Liver (tissue), 9 donors: ENCODE measurements around the gene GTF3C5. TPM values are rescaled to one million over a fixed set of nuclear protein-coding genes. Genes with fewer than 3 reads are reported as not detected.

Experiments
- DNase-seq: peaks from one replicate; pipeline ENCODE4 v3.0.0-alpha.2; 2017; ENCODE audit warnings: low spot score
- H3K27ac ChIP-seq, 2 donors: one replicate each; pipeline ENCODE4 v1.7.0; 2013; ENCODE audit warnings: inconsistent platforms in 2 of 2, low read length in 2 of 2, control low read depth in 1 of 2, low read depth in 1 of 2, mild to moderate bottlenecking in 1 of 2
- H3K27me3 ChIP-seq, 4 donors: one replicate each; pipeline versions ENCODE4 v1.6.1 to v1.7.0; 2013; ENCODE audit warnings: low read length in 3 of 4, inconsistent platforms in 1 of 4, mild to moderate bottlenecking in 1 of 4, moderate library complexity in 1 of 4; ENCODE audit not compliant: control insufficient read depth in 4 of 4, insufficient read depth in 4 of 4
- H3K36me3 ChIP-seq, 4 donors: one replicate each; pipeline versions ENCODE4 v1.6.1 to v1.7.0; 2013; ENCODE audit warnings: low read length in 3 of 4, mild to moderate bottlenecking in 3 of 4, low read depth in 1 of 4, moderate library complexity in 1 of 4; ENCODE audit not compliant: control insufficient read depth in 4 of 4, insufficient read depth in 3 of 4
- H3K4me1 ChIP-seq, 4 donors: one replicate each; pipeline versions ENCODE4 v1.6.1 to v1.7.0; 2013; ENCODE audit warnings: low read length in 3 of 4, mild to moderate bottlenecking in 3 of 4, moderate library complexity in 1 of 4; ENCODE audit not compliant: control insufficient read depth in 4 of 4, insufficient read depth in 4 of 4
- H3K4me3 ChIP-seq, 3 donors: one replicate each; pipeline versions ENCODE4 v1.6.1 to v1.7.0; 2013; ENCODE audit warnings: low read length in 3 of 3, control low read depth in 1 of 3, low read depth in 1 of 3, mild to moderate bottlenecking in 1 of 3
- H3K9ac ChIP-seq, 2 donors: one replicate each; pipeline ENCODE4 v1.7.0; 2013; ENCODE audit warnings: low read length in 2 of 2, mild to moderate bottlenecking in 2 of 2, moderate library complexity in 2 of 2, control low read depth in 1 of 2, low read depth in 1 of 2
- H3K9me3 ChIP-seq, 4 donors: one replicate each; pipeline versions ENCODE4 v1.6.1 to v1.7.0; 2013; ENCODE audit warnings: low read length in 3 of 4; ENCODE audit not compliant: control insufficient read depth in 4 of 4
- CTCF ChIP-seq: fragments of 150-350 bp; IDR thresholded peaks from 2 replicates; pipeline ENCODE4 v1.5.1; 2017; ENCODE audit warnings: improper control_type of control experiment, low read depth, low read length; ENCODE audit not compliant: missing input control
- EGR1 ChIP-seq, 2 donors: IDR thresholded peaks; 2 replicates each; pipeline ENCODE4 v1.6.1; 2016 to 2018; ENCODE audit warnings: antibody characterized with exemption in 2 of 2, low read depth in 2 of 2
- FOXA1 ChIP-seq: IDR thresholded peaks from 2 replicates; pipeline ENCODE4 v1.6.1; 2016; ENCODE audit warnings: antibody characterized with exemption
- FOXA2 ChIP-seq: IDR thresholded peaks from 2 replicates; pipeline ENCODE4 v1.6.1; 2016; ENCODE audit warnings: antibody characterized with exemption
- GABPA ChIP-seq, 2 donors: IDR thresholded peaks in 1 of 2; conservative IDR thresholded peaks in 1 of 2; 2 replicates each; pipeline ENCODE4 v1.6.1; 2016; ENCODE audit warnings: antibody characterized with exemption in 2 of 2, mild to moderate bottlenecking in 1 of 2, moderate library complexity in 1 of 2
- HNF4A ChIP-seq, 2 donors: conservative IDR thresholded peaks; 2 replicates each; pipeline ENCODE4 v1.6.1; 2016; ENCODE audit warnings: antibody characterized with exemption in 2 of 2, mild to moderate bottlenecking in 2 of 2
- HNF4G ChIP-seq: IDR thresholded peaks from 2 replicates; pipeline ENCODE4 v1.6.1; 2016; ENCODE audit warnings: antibody characterized with exemption
- JUND ChIP-seq, 2 donors: IDR thresholded peaks; 2 replicates each; pipeline ENCODE4 v1.6.1; 2016; ENCODE audit warnings: antibody characterized with exemption in 2 of 2
- MAX ChIP-seq: IDR thresholded peaks from 2 replicates; pipeline ENCODE4 v1.6.1; 2016; ENCODE audit warnings: antibody characterized with exemption
- NR2F2 ChIP-seq: IDR thresholded peaks from 2 replicates; pipeline ENCODE4 v1.6.1; 2016; ENCODE audit warnings: antibody characterized with exemption
- RAD21 ChIP-seq, 2 donors: IDR thresholded peaks; 2 replicates each; pipeline ENCODE4 v1.6.1; 2016; ENCODE audit warnings: antibody characterized with exemption in 2 of 2, mild to moderate bottlenecking in 2 of 2
- RXRA ChIP-seq, 2 donors: IDR thresholded peaks; 2 replicates each; pipeline ENCODE4 v1.6.1; 2017 to 2018; ENCODE audit warnings: antibody characterized with exemption in 2 of 2, mild to moderate bottlenecking in 1 of 2
- SP1 ChIP-seq: IDR thresholded peaks from 2 replicates; pipeline ENCODE4 v1.6.1; 2018; ENCODE audit warnings: antibody characterized with exemption, mild to moderate bottlenecking
- TAF1 ChIP-seq: conservative IDR thresholded peaks from 2 replicates; pipeline ENCODE4 v1.6.1; 2016; ENCODE audit warnings: antibody characterized with exemption, mild to moderate bottlenecking
- WGBS: extraction: QIAGEN DNeasy Blood & Tissue Kit; methylation state at CpG from one replicate; pipeline ENCODE4 v1.1.7; 2013; 5-methylcytosine and 5-hydroxymethylcytosine counted together
- polyA plus RNA-seq, 2 donors: library from polyadenylated mRNA; stranded (reverse) in 1 of 2; unstranded in 1 of 2; fragments of 200-250 nt in 1 of 2; fragments of >200 nt in 1 of 2; fragmentation: Nextera tagmentation in 1 of 2; extraction: Ambion mirVana in 1 of 2; gene quantifications; one replicate each; pipeline versions ENCODE4 v1.2.1 to v1.2.3, GENCODE V29; 2013 to 2015
- total RNA-seq, 2 donors: library from RNA; depleted of rRNA; stranded (reverse); fragments of >200 nt; gene quantifications; one replicate each; pipeline ENCODE4 v1.2.3, GENCODE V29; 2014
- donor health status: healthy.
- donor health status: healthy.
- donor health status: healthy.
- donor health status: healthy.
- donor health status: healthy.

Gene GTF3C5
- total and polyA plus RNA-seq, 4 donors = 13.2 to 26.2 (median 18.2) TPM

GRCh38 chr9:133043449-133044035 is 12.7 kb downstream of the GTF3C5 start:
- Histone ChIP-seq H3K27ac (no peak overlapping the region), H3K4me1 (no peaks in the 10 kb centered on the region), H3K36me3 (peaks cover 5 to 46% (median 21%) of the 10 kb centered on the region in 4 donors), H3K9me3 (no peaks in the 10 kb centered on the region), H3K27me3 (no peaks in the 10 kb centered on the region), H3K9ac (no peak overlapping the region), H3K4me3 (no peak overlapping the region)
- no peak for TF ChIP-seq SP1
- TF ChIP-seq FOXA1 = no peak
- TF ChIP-seq CTCF = no peak
- TF ChIP-seq TAF1 = no peak
- TF ChIP-seq MAX = no peak
- TF ChIP-seq RXRA (IDR thresholded peaks at IDR 0.05) = no peak
- no peak for TF ChIP-seq GABPA (IDR thresholded peaks at IDR 0.05 in 1 of 2, conservative IDR thresholded peaks at IDR 0.05 in 1 of 2)
- no peak for TF ChIP-seq JUND (IDR thresholded peaks at IDR 0.05)
- no peak for TF ChIP-seq EGR1 (IDR thresholded peaks at IDR 0.05; ENCODE audit: low read depth in 2 of 2)
- no peak for TF ChIP-seq NR2F2
- no peak for DNase-seq
- WGBS = 98% methylated on average over 16 of the region's 16 CpGs

- Histone ChIP-seq H3K9ac (no peak overlapping the region), H3K9me3 (no peaks in the 10 kb centered on the region), H3K27me3 (no peaks in the 10 kb centered on the region), H3K36me3 (peaks cover 5 to 50% (median 21%) of the 10 kb centered on the region in 4 donors), H3K4me1 (no peaks in the 10 kb centered on the region), H3K4me3 (no peak overlapping the region), H3K27ac (no peak overlapping the region)
- DNase-seq = no peak
- TF ChIP-seq SP1 = no peak
- TF ChIP-seq RAD21 (IDR thresholded peaks at IDR 0.05) = no peak
- TF ChIP-seq FOXA1 = no peak
- no peak for TF ChIP-seq TAF1
- no peak for TF ChIP-seq JUND (IDR thresholded peaks at IDR 0.05)
- no peak for TF ChIP-seq HNF4G
- no peak for TF ChIP-seq CTCF
- TF ChIP-seq HNF4A (conservative IDR thresholded peaks at IDR 0.05) = no peak
- TF ChIP-seq GABPA (IDR thresholded peaks at IDR 0.05 in 1 of 2, conservative IDR thresholded peaks at IDR 0.05 in 1 of 2) = no peak
- no peak for TF ChIP-seq FOXA2
- TF ChIP-seq MAX = no peak
- no peak for TF ChIP-seq EGR1 (IDR thresholded peaks at IDR 0.05; ENCODE audit: low read depth in 2 of 2)
- WGBS = 90% methylated on average over 6 of the region's 6 CpGs
Observed at GRCh38 chr9:133044125-133044524, 13.3 kb downstream of the GTF3C5 start.
